Measurements from ENCODE around the gene MCTS1. TPM values are rescaled to one million over a fixed set of nuclear protein-coding genes. Genes with fewer than 3 reads are reported as not detected.

The MCTS1 gene
- total and polyA plus RNA-seq, 2 experiments from 2014 or later = 33.0 to 58.2 TPM

- TF ChIP-seq CTCF (conservative IDR thresholded peaks at IDR 0.05; ENCODE audit: low read depth in 2 of 2) = no peak
- no peak for TF ChIP-seq CREB1 (CRISPR knock-in tag; IDR thresholded peaks at IDR 0.05; ENCODE audit: low read depth)
- no peak for TF ChIP-seq ETS1 (IDR thresholded peaks at IDR 0.05)
- no peak for TF ChIP-seq JUNB (IDR thresholded peaks at IDR 0.05; ENCODE audit: unreplicated experiment)
- no peak for TF ChIP-seq NANOG (IDR thresholded peaks at IDR 0.05; ENCODE audit: borderline replicate concordance)
- TF ChIP-seq REST (IDR thresholded peaks at IDR 0.05; ENCODE audit: unreplicated experiment) = no peak
- TF ChIP-seq ZNF331 (CRISPR knock-in tag; IDR thresholded peaks at IDR 0.05; ENCODE audit: low read depth) = no peak
Observed at GRCh38 chrX:120638619-120639018, 34.7 kb downstream of the MCTS1 start (continued).

- no peak overlapping the region for H3K4me2 ChIP-seq
- TF ChIP-seq REST (IDR thresholded peaks at IDR 0.05; ENCODE audit: unreplicated experiment) (no peak), ZNF331 (CRISPR knock-in tag; IDR thresholded peaks at IDR 0.05; ENCODE audit: low read depth) (no peak), JUNB (IDR thresholded peaks at IDR 0.05; ENCODE audit: unreplicated experiment) (no peak), NANOG (IDR thresholded peaks at IDR 0.05; ENCODE audit: borderline replicate concordance) (no peak), EZH2phosphoT487 (IDR thresholded peaks at IDR 0.05; ENCODE audit: unreplicated experiment) (no peak), STAT1 (IDR thresholded peaks at IDR 0.05; ENCODE audit: unreplicated experiment) (no peak), POLR2AphosphoS5 (IDR thresholded peaks at IDR 0.05; ENCODE audit: low read depth) (no peak)
Observed at GRCh38 chrX:120642871-120643270, 39.0 kb downstream of the MCTS1 start.

More at GRCh38 chrX:120642871-120643270, 39.0 kb downstream of the MCTS1 start:
- ATAC-seq = no peak
- H3K27ac ChIP-seq (ENCODE audit: low read depth) = no peak overlapping the region
- no peaks in the 10 kb centered on the region for H3F3A ChIP-seq (replicated peaks; ENCODE audit: low read depth)
- H3K4me3 Mint-ChIP-seq = no peak overlapping the region
- H3K36me3 Mint-ChIP-seq (ENCODE audit: low read depth) = no peaks in the 10 kb centered on the region
- DNase-seq (ENCODE audit: low spot score) = no peak
- no peak overlapping the region for H3K4me3 ChIP-seq
- H3K27me3 ChIP-seq (ENCODE audit: insufficient read depth) = no peaks in the 10 kb centered on the region
- H3K9me2 ChIP-seq (ENCODE audit: insufficient read depth) = no peaks in the 10 kb centered on the region
- no peak overlapping the region for H2AFZ ChIP-seq
- no peak overlapping the region for H3K27ac Mint-ChIP-seq
- no peaks in the 10 kb centered on the region for H3K79me2 ChIP-seq (replicated peaks; ENCODE audit: insufficient read depth)
- no peaks in the 10 kb centered on the region for H3K9me3 Mint-ChIP-seq
- no peaks in the 10 kb centered on the region for H3K36me3 ChIP-seq (ENCODE audit: insufficient read depth)
- H3K4me1 ChIP-seq (ENCODE audit: insufficient read depth) = no peaks in the 10 kb centered on the region
- no peaks in the 10 kb centered on the region for H4K20me1 ChIP-seq (replicated peaks; ENCODE audit: insufficient read depth)
- H3K27me3 Mint-ChIP-seq (ENCODE audit: insufficient read depth, low read depth, poor library complexity) = peaks cover 1% of the 10 kb centered on the region
- no peaks in the 10 kb centered on the region for H3K4me1 Mint-ChIP-seq
